ENCODE data around the gene BEND4.

GRCh38 chr4:42101446-42101975, 50.9 kb downstream of the BEND4 start:
- TF ChIP-seq EZH2 (optimal IDR thresholded peaks at IDR 0.05; ENCODE audit: low read depth, low read length) (no peak), CTCF (IDR thresholded peaks at IDR 0.05; ENCODE audit: low read length) (no peak), EZH2phosphoT487 (IDR thresholded peaks at IDR 0.05; ENCODE audit: low read length) (no peak)

All from MM.1S (cell line).